ENCODE data around the gene KRTAP9-3. TPM values are rescaled to one million over a fixed set of nuclear protein-coding genes. Genes with fewer than 3 reads are reported as not detected.
"Not testable (repeated sequence)": the region's sequence is repeated elsewhere in the genome, so short reads cannot be mapped to it uniquely, and the experiment has no call there.

Gene KRTAP9-3, protein sequence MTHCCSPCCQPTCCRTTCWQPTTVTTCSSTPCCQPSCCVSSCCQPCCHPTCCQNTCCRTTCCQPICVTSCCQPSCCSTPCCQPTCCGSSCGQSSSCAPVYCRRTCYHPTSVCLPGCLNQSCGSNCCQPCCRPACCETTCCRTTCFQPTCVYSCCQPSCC
- not detected for total RNA-seq

DNA sequence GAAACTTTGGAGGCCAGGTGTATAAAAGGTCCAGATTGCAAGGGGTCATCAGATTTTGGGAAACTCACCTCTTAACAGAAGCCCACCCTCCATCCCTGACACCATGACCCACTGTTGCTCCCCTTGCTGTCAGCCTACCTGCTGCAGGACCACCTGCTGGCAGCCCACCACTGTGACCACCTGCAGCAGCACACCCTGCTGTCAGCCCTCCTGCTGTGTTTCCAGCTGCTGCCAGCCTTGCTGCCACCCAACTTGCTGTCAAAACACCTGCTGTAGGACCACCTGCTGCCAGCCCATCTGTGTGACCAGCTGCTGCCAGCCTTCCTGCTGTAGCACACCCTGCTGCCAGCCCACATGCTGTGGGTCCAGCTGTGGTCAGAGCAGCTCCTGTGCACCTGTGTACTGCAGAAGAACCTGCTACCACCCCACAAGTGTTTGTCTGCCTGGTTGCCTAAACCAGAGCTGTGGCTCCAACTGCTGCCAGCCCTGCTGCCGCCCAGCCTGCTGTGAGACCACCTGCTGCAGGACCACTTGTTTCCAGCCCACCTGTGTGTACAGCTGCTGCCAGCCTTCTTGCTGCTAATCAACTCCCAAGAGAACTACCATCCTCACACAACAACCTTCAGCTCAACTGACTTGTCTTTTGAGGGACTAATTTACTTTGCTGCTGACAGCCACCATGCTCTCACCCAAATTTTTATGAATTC is at the start of gene KRTAP9-3:
TSS of gene KRTAP9-3 (plus strand) at position 51 of the 707 bp plus-strand sequence. CDS start at position 104, 53 bp downstream.
- intact Hi-C loops (cut with DNase I; ENCODE audit: low total_unique reads); H3K27ac ChIP-seq; H3K4me3 ChIP-seq; H3K27me3 ChIP-seq; H3K36me3 ChIP-seq; DNase-seq (ENCODE audit: low spot score in 2 of 2); H3K9me3 ChIP-seq; H3K4me1 ChIP-seq: not testable (repeated sequence)

DNA sequence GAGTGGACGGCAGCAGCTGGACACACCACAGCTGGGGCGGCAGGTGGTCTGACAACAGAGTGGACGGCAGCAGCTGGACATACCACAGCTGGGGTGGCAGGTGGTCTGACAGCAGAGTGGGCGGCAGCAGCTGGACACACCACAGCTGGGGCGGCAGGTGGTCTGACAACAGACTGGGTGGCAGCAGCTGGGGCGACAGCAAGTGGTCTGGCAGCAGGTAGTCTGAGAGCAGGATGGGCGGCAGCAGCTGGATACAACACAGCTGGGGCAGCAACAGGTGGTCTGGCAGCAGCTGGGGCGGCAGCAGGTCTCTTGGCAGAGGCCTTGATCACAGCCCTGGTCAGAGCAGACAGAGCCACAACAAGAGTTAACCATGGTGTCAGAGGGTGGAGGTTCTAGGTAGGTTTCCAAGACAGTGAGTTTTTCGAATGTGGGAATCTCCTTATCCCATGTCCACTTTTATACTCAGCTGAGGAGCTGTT is 47.7 kb upstream of the KRTAP9-3 start, which contains the start of gene KRTAP4-1:
TSS of gene KRTAP4-1 (minus strand) at position 432 of the 482 bp plus-strand sequence. CDS start at position 375, 57 bp downstream.
- H3K9me3 ChIP-seq: no peaks in the 10 kb centered on the region
- H3K4me1 ChIP-seq: no peaks in the 10 kb centered on the region
- intact Hi-C loops (cut with DNase I; ENCODE audit: low total_unique reads): no loop called here
- no peaks in the 10 kb centered on the region for H3K27me3 ChIP-seq
- DNase-seq (ENCODE audit: low spot score in 2 of 2): no peak
- no peak within 1 kb of the TSS for H3K4me3 ChIP-seq
- no peak within 1 kb of the TSS for H3K27ac ChIP-seq
- no peak for TF ChIP-seq POLR2AphosphoS5 (IDR thresholded peaks at IDR 0.05)
- TF ChIP-seq, protein P1, sequence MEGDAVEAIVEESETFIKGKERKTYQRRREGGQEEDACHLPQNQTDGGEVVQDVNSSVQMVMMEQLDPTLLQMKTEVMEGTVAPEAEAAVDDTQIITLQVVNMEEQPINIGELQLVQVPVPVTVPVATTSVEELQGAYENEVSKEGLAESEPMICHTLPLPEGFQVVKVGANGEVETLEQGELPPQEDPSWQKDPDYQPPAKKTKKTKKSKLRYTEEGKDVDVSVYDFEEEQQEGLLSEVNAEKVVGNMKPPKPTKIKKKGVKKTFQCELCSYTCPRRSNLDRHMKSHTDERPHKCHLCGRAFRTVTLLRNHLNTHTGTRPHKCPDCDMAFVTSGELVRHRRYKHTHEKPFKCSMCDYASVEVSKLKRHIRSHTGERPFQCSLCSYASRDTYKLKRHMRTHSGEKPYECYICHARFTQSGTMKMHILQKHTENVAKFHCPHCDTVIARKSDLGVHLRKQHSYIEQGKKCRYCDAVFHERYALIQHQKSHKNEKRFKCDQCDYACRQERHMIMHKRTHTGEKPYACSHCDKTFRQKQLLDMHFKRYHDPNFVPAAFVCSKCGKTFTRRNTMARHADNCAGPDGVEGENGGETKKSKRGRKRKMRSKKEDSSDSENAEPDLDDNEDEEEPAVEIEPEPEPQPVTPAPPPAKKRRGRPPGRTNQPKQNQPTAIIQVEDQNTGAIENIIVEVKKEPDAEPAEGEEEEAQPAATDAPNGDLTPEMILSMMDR (IDR thresholded peaks at IDR 0.05): no peak
- TF ChIP-seq POLR2A (IDR thresholded peaks at IDR 0.05): no peak
- no peaks in the 10 kb centered on the region for H3K36me3 ChIP-seq

DNA sequence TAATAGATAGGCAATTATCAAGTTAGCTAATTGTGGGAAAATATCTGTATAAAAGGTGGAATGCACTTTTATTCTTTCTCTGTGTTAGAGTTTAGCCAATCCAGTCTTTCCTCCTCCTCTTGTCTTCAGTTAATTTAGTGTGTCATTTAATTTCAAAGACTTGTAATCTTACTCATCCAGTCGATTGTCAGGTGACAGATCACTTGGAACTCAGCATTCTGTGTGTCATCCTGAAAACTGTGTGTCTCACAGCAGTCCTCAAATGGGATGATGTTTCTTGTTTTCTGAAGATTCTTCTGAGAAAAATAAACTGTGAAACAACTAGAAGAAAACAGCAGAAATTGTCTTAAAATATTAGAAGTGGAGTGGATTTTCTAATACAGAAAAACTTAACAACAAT is 47.2 kb upstream of the KRTAP9-3 start:
- Histone ChIP-seq H3K27me3 (no peaks in the 10 kb centered on the region), H3K36me3 (no peaks in the 10 kb centered on the region), H3K4me1 (no peaks in the 10 kb centered on the region), H3K9me3 (no peaks in the 10 kb centered on the region), H3K4me3 (no peak overlapping the region), H3K27ac (no peak overlapping the region)
- intact Hi-C loops (cut with DNase I; ENCODE audit: low total_unique reads): no loop called here
- TF ChIP-seq, protein P1 (IDR thresholded peaks at IDR 0.05): no peak
- TF ChIP-seq POLR2AphosphoS5 (IDR thresholded peaks at IDR 0.05) (no peak), POLR2A (IDR thresholded peaks at IDR 0.05) (no peak)
- DNase-seq (ENCODE audit: low spot score in 2 of 2): no peak

DNA sequence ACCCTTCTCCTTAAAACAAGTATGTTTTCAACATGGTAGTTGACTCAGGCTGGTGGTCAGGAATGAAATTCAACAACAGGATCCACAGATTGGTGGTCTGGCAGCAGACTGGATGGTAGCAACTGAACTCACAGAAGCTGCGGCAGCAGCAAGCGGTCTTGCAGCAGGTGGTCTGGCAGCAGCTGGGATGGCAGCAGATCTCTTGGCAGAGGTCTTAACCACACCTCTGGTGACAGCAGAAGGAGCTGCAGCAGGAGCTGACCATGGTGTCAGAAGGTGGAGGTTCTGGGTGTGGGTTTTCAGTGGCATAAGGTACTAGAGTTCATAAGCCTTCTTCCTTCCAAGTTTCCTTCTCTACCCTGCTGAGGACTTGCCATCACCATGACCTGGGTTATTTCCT is 45.4 kb upstream of the KRTAP9-3 start:
- Histone ChIP-seq H3K4me3 (no peak overlapping the region), H3K9me3 (no peaks in the 10 kb centered on the region), H3K36me3 (no peaks in the 10 kb centered on the region), H3K4me1 (no peaks in the 10 kb centered on the region), H3K27me3 (no peaks in the 10 kb centered on the region), H3K27ac (no peak overlapping the region)
- TF ChIP-seq, protein P1 (IDR thresholded peaks at IDR 0.05): no peak
- TF ChIP-seq POLR2AphosphoS5 (IDR thresholded peaks at IDR 0.05) (no peak), POLR2A (IDR thresholded peaks at IDR 0.05) (no peak)
- no peak for DNase-seq (ENCODE audit: low spot score in 2 of 2)
- intact Hi-C loops (cut with DNase I; ENCODE audit: low total_unique reads): no loop called here

DNA sequence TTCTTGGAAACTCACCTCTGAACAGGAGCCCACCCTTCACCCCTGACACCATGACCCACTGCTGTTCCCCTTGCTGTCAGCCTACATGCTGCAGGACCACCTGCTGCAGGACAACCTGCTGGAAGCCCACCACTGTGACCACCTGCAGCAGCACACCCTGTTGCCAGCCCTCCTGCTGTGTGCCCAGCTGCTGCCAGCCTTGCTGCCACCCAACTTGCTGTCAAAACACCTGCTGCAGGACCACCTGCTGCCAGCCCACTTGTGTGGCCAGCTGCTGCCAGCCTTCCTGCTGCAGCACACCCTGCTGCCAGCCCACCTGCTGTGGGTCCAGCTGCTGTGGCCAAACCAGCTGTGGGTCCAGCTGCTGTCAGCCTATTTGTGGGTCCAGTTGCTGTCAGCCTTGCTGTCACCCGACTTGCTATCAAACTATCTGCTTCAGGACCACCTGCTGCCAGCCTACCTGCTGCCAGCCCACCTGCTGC is 42.4 kb upstream of the KRTAP9-3 start, which contains the start of gene KRTAP9-1:
TSS of gene KRTAP9-1 (plus strand) at position 51 of the 482 bp plus-strand sequence. CDS start at position 51, 0 bp downstream.
- intact Hi-C loops (cut with DNase I; ENCODE audit: low total_unique reads); H3K36me3 ChIP-seq; H3K9me3 ChIP-seq; H3K27ac ChIP-seq; H3K4me3 ChIP-seq; H3K4me1 ChIP-seq; DNase-seq (ENCODE audit: low spot score in 2 of 2); H3K27me3 ChIP-seq: not testable (repeated sequence)

DNA sequence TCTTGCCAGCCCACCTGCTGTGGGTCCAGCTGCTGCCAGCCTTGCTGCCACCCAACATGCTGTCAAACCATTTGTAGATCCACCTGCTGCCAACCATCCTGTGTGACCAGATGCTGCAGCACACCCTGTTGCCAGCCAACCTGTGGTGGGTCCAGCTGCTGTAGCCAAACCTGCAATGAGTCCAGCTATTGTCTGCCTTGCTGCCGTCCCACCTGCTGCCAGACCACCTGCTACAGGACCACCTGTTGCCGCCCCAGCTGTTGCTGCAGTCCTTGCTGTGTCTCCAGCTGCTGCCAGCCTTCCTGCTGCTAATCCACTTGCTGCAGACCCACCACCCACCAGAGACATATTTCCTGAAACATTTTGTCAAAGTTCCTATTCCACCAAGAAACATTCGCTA is 41.9 kb upstream of the KRTAP9-3 start:
- no peaks in the 10 kb centered on the region for H3K4me1 ChIP-seq
- H3K27me3 ChIP-seq: no peaks in the 10 kb centered on the region
- no peaks in the 10 kb centered on the region for H3K9me3 ChIP-seq
- no peak for TF ChIP-seq POLR2A (IDR thresholded peaks at IDR 0.05)
- TF ChIP-seq, protein P1 (IDR thresholded peaks at IDR 0.05): no peak
- TF ChIP-seq POLR2AphosphoS5 (IDR thresholded peaks at IDR 0.05): no peak
- no peaks in the 10 kb centered on the region for H3K36me3 ChIP-seq
- DNase-seq (ENCODE audit: low spot score in 2 of 2): no peak
- no peak overlapping the region for H3K4me3 ChIP-seq
- intact Hi-C loops (cut with DNase I; ENCODE audit: low total_unique reads): no loop called here
- H3K27ac ChIP-seq: no peak overlapping the region

All from breast epithelium (tissue), 4 donors.